WTC11 (cell line): ENCODE measurements around the gene CNPY3. TPM values are rescaled to one million over a fixed set of nuclear protein-coding genes. Genes with fewer than 3 reads are reported as not detected.

Source experiments
- ATAC-seq: fragments of 200-7000 bp; cut with Tn5 transposase; 2 replicates; pipeline ENCODE4 v1.10.0; 2021; ENCODE audit warnings: mild to moderate bottlenecking, moderate library complexity
- CTCF ChIA-PET: fragments of 300-600 bp; sonication (Branson Sonifier 250); formaldehyde crosslinking; loops from one replicate; lab custom pipeline; 2021; ENCODE audit warnings: antibody characterized with exemption; lab: Charles Lee
- POLR2A ChIA-PET: fragments of 350-600 bp; sonication (Branson Sonifier 250); formaldehyde crosslinking; loops from one replicate; lab custom pipeline; 2021; ENCODE audit warnings: antibody characterized with exemption; lab: Charles Lee
- DNase-seq: peaks from one replicate; pipeline ENCODE4 v3.0.0; 2021; ENCODE audit warnings: low spot score
- H3K27ac Mint-ChIP-seq: 2 replicates; pipeline ENCODE4 v1.8.0; 2021; ENCODE audit warnings: mixed read lengths
- H3K27me3 Mint-ChIP-seq: 2 replicates; pipeline ENCODE4 v1.8.0; 2021; ENCODE audit warnings: low read depth, mild to moderate bottlenecking, moderate library complexity, mixed read lengths
- H3K36me3 Mint-ChIP-seq: 2 replicates; pipeline ENCODE4 v1.8.0; 2021; ENCODE audit warnings: mixed read lengths
- H3K4me1 Mint-ChIP-seq: 2 replicates; pipeline ENCODE4 v1.8.0; 2022; ENCODE audit warnings: mixed read lengths
- H3K4me3 Mint-ChIP-seq: 2 replicates; pipeline ENCODE4 v1.8.0; 2021; ENCODE audit warnings: mild to moderate bottlenecking, moderate library complexity, mixed read lengths
- H3K9me3 Mint-ChIP-seq: 2 replicates; pipeline ENCODE4 v1.8.0; 2021; ENCODE audit warnings: mixed read lengths
- AFF4 ChIP-seq: sonication (generic); formaldehyde crosslinking; IDR thresholded peaks from 2 replicates; pipeline ENCODE4 v1.8.1; 2023; ENCODE audit warnings: mild to moderate bottlenecking, missing genetic modification reagents, borderline replicate concordance
- CTCF ChIP-seq: fragments of 200-600 bp; IDR thresholded peaks from 2 replicates; pipeline ENCODE4 v1.8.0; 2022; ENCODE audit warnings: antibody characterized with exemption
- ESRRA ChIP-seq: sonication (generic); formaldehyde crosslinking; IDR thresholded peaks from 2 replicates; pipeline ENCODE4 v1.8.1; 2022; ENCODE audit warnings: mild to moderate bottlenecking, missing genetic modification reagents, borderline replicate concordance
- HMGA2 ChIP-seq: fragments of 250-450 bp; sonication (Bioruptor Pico); IDR thresholded peaks from 2 replicates; pipeline ENCODE4 v1.4.0; 2021; ENCODE audit warnings: mild to moderate bottlenecking, moderate library complexity
- IRF2 ChIP-seq: sonication (generic); formaldehyde crosslinking; IDR thresholded peaks from 2 replicates; pipeline ENCODE4 v1.8.0; 2022; ENCODE audit warnings: low read depth, missing genetic modification reagents, borderline replicate concordance
- MXD4 ChIP-seq: fragments of 250-450 bp; sonication (Bioruptor Pico); IDR thresholded peaks from 2 replicates; pipeline ENCODE4 v1.8.0; 2021; ENCODE audit warnings: mild to moderate bottlenecking, moderate library complexity, borderline replicate concordance
- NR1H2 ChIP-seq: sonication (generic); formaldehyde crosslinking; IDR thresholded peaks from 2 replicates; pipeline ENCODE4 v1.9.0; 2021; ENCODE audit warnings: mild to moderate bottlenecking, moderate library complexity, missing genetic modification reagents
- NR3C1 ChIP-seq: sonication (generic); formaldehyde crosslinking; conservative IDR thresholded peaks from 2 replicates; pipeline ENCODE4 v1.8.1; 2023; ENCODE audit warnings: low read depth, mild to moderate bottlenecking, missing genetic modification reagents
- PREB ChIP-seq: sonication (generic); formaldehyde crosslinking; IDR thresholded peaks from 2 replicates; pipeline ENCODE4 v1.8.1; 2022; ENCODE audit warnings: mild to moderate bottlenecking, missing genetic modification reagents, moderate library complexity, borderline replicate concordance
- RELA ChIP-seq: sonication (generic); formaldehyde crosslinking; IDR thresholded peaks from 2 replicates; pipeline ENCODE4 v1.8.1; 2022; ENCODE audit warnings: missing genetic modification reagents, mild to moderate bottlenecking, borderline replicate concordance
- SP1 ChIP-seq: sonication (generic); formaldehyde crosslinking; conservative IDR thresholded peaks from 2 replicates; pipeline ENCODE4 v1.8.1; 2022; ENCODE audit warnings: missing genetic modification reagents
- TCF7 ChIP-seq: sonication (generic); formaldehyde crosslinking; IDR thresholded peaks from 2 replicates; pipeline ENCODE4 v1.8.0; 2022; ENCODE audit warnings: mild to moderate bottlenecking, low read depth, missing genetic modification reagents, moderate library complexity
- USF2 ChIP-seq: sonication (generic); formaldehyde crosslinking; IDR thresholded peaks from 2 replicates; pipeline ENCODE4 v1.8.1; 2023; ENCODE audit warnings: mild to moderate bottlenecking, missing genetic modification reagents, moderate library complexity
- ZNF232 ChIP-seq: sonication (generic); formaldehyde crosslinking; IDR thresholded peaks from 2 replicates; pipeline ENCODE4 v1.8.0; 2022; ENCODE audit warnings: mild to moderate bottlenecking, missing genetic modification reagents
- ZNF317 ChIP-seq: sonication (generic); formaldehyde crosslinking; IDR thresholded peaks from 2 replicates; pipeline ENCODE4 v1.8.1; 2023; ENCODE audit warnings: low read depth, mild to moderate bottlenecking, moderate library complexity, missing genetic modification reagents, borderline replicate concordance
- ZNF396 ChIP-seq: fragments of 250-450 bp; sonication (Bioruptor Pico); IDR thresholded peaks from 2 replicates; pipeline ENCODE4 v1.8.0; 2021; ENCODE audit warnings: mild to moderate bottlenecking, moderate library complexity, borderline replicate concordance
- total RNA-seq: library from RNA; stranded (reverse); gene quantifications from 3 replicates; pipeline ENCODE4 v1.2.3, GENCODE V29; 2021
- TF ChIP-seq, protein P1 (sequence below): sonication (generic); formaldehyde crosslinking; IDR thresholded peaks from 2 replicates; pipeline ENCODE4 v1.8.0; 2022; ENCODE audit warnings: missing genetic modification reagents
- TF ChIP-seq, protein P2 (sequence below): sonication (generic); formaldehyde crosslinking; IDR thresholded peaks from 2 replicates; pipeline ENCODE4 v1.8.1; 2023; ENCODE audit warnings: mild to moderate bottlenecking, missing genetic modification reagents

The CNPY3 gene
- total RNA-seq, 1 experiment from 2014 or later = 67.0 TPM

- no peak for DNase-seq
- CTCF ChIA-PET = no interaction called here
- H3K27ac Mint-ChIP-seq = no peak overlapping the region
These were observed 5.6 kb upstream of the CNPY3 start for GRCh38 chr6:42923666-42924065.

More at GRCh38 chr6:42923666-42924065, 5.6 kb upstream of the CNPY3 start:
- Mint-ChIP-seq H3K9me3 (no peaks in the 10 kb centered on the region), H3K4me1 (peaks cover 11% of the 10 kb centered on the region), H3K36me3 (no peaks in the 10 kb centered on the region), H3K27me3 (no peaks in the 10 kb centered on the region), H3K4me3 (no peak overlapping the region)
- POLR2A ChIA-PET = interaction anchor here (0.5 kb wide), 1 partner anchor 24 kb away, joined by 3 read pairs; no protein-coding TSS in a partner anchor
- TF ChIP-seq ESRRA = no peak
- no peak for TF ChIP-seq PREB (CRISPR knock-in tag)
- TF ChIP-seq, protein P1, sequence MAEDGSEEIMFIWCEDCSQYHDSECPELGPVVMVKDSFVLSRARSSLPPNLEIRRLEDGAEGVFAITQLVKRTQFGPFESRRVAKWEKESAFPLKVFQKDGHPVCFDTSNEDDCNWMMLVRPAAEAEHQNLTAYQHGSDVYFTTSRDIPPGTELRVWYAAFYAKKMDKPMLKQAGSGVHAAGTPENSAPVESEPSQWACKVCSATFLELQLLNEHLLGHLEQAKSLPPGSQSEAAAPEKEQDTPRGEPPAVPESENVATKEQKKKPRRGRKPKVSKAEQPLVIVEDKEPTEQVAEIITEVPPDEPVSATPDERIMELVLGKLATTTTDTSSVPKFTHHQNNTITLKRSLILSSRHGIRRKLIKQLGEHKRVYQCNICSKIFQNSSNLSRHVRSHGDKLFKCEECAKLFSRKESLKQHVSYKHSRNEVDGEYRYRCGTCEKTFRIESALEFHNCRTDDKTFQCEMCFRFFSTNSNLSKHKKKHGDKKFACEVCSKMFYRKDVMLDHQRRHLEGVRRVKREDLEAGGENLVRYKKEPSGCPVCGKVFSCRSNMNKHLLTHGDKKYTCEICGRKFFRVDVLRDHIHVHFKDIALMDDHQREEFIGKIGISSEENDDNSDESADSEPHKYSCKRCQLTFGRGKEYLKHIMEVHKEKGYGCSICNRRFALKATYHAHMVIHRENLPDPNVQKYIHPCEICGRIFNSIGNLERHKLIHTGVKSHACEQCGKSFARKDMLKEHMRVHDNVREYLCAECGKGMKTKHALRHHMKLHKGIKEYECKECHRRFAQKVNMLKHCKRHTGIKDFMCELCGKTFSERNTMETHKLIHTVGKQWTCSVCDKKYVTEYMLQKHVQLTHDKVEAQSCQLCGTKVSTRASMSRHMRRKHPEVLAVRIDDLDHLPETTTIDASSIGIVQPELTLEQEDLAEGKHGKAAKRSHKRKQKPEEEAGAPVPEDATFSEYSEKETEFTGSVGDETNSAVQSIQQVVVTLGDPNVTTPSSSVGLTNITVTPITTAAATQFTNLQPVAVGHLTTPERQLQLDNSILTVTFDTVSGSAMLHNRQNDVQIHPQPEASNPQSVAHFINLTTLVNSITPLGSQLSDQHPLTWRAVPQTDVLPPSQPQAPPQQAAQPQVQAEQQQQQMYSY (CRISPR knock-in tag) = no peak
- TF ChIP-seq SP1 (CRISPR knock-in tag) = no peak
- TF ChIP-seq ZNF232 (CRISPR knock-in tag) = no peak
- TF ChIP-seq, protein P2, sequence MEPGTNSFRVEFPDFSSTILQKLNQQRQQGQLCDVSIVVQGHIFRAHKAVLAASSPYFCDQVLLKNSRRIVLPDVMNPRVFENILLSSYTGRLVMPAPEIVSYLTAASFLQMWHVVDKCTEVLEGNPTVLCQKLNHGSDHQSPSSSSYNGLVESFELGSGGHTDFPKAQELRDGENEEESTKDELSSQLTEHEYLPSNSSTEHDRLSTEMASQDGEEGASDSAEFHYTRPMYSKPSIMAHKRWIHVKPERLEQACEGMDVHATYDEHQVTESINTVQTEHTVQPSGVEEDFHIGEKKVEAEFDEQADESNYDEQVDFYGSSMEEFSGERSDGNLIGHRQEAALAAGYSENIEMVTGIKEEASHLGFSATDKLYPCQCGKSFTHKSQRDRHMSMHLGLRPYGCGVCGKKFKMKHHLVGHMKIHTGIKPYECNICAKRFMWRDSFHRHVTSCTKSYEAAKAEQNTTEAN (CRISPR knock-in tag) = no peak
- no peak for TF ChIP-seq USF2 (CRISPR knock-in tag)
- no peak for TF ChIP-seq TCF7 (CRISPR knock-in tag)
- no peak for TF ChIP-seq ZNF317 (CRISPR knock-in tag)
- TF ChIP-seq IRF2 (CRISPR knock-in tag) = no peak
- no peak for TF ChIP-seq ZNF396 (CRISPR knock-in tag)
- no peak for TF ChIP-seq NR1H2 (CRISPR knock-in tag)
- TF ChIP-seq CTCF = no peak
- no peak for TF ChIP-seq MXD4
- TF ChIP-seq HMGA2 = no peak
- no peak for TF ChIP-seq NR3C1
- no peak for TF ChIP-seq AFF4 (CRISPR knock-in tag)
- no peak for TF ChIP-seq RELA
- ATAC-seq = no peak
